NCI-H2107 (cell line): ENCODE results near the gene ZNF396.

Experiments used
- DNase-seq: peaks from one replicate; lab custom pipeline; 2025; lab: John Stamatoyannopoulos, UW

Gene ZNF396

GRCh38 chr18:35383136-35383535 lies 6.0 kb upstream of the ZNF396 start:
- DNase-seq = no peak

GRCh38 chr18:35379421-35379820 lies 2.3 kb upstream of the ZNF396 start:
- no peak for DNase-seq

- DNase-seq = no peak
These were observed 1.4 kb upstream of the ZNF396 start for GRCh38 chr18:35378574-35378896.

GRCh38 chr18:35377875-35378573 lies 887 bp upstream of the ZNF396 start:
- no peak for DNase-seq

- no peak for DNase-seq
These were observed 770 bp downstream of the ZNF396 start for GRCh38 chr18:35376393-35376741.

- DNase-seq = no peak
These were observed 2.4 kb downstream of the ZNF396 start for GRCh38 chr18:35374708-35375107.

GRCh38 chr18:35371412-35372195 lies 5.5 kb downstream of the ZNF396 start:
- no peak for DNase-seq

GRCh38 chr18:35369126-35369525 lies 8.0 kb downstream of the ZNF396 start:
- no peak for DNase-seq

GRCh38 chr18:35368595-35368994 lies 8.5 kb downstream of the ZNF396 start:
- DNase-seq = no peak

- DNase-seq = no peak
These were observed 14.6 kb downstream of the ZNF396 start for GRCh38 chr18:35362531-35362930.

GRCh38 chr18:35361570-35362321 lies 15.4 kb downstream of the ZNF396 start:
- no peak for DNase-seq

- DNase-seq = peak; percentile 64
These were observed 22.0 kb downstream of the ZNF396 start for GRCh38 chr18:35355140-35355618.

GRCh38 chr18:35352778-35353177 lies 24.4 kb downstream of the ZNF396 start:
- DNase-seq = no peak

GRCh38 chr18:35352283-35352682 lies 24.9 kb downstream of the ZNF396 start:
- no peak for DNase-seq

- no peak for DNase-seq
These were observed 29.1 kb downstream of the ZNF396 start for GRCh38 chr18:35348001-35348400.

GRCh38 chr18:35345950-35346349 lies 31.2 kb downstream of the ZNF396 start:
- no peak for DNase-seq

- DNase-seq = peak; percentile 22
These were observed 31.6 kb downstream of the ZNF396 start for GRCh38 chr18:35345460-35345921.

- DNase-seq = no peak
These were observed 32.2 kb downstream of the ZNF396 start for GRCh38 chr18:35344736-35345459.

GRCh38 chr18:35343936-35344735 lies 33.0 kb downstream of the ZNF396 start, which contains the start of gene ZNF24:
Gene ZNF24, minus strand, starts transcription at chr18:35344420. Its CDS starts 3,770 bp downstream, at chr18:35340650.
- DNase-seq = peak; percentile 97

- DNase-seq = no peak
These were observed 33.6 kb downstream of the ZNF396 start for GRCh38 chr18:35343488-35343935.

- no peak for DNase-seq
These were observed 39.9 kb downstream of the ZNF396 start for GRCh38 chr18:35337286-35337685.
